ENCODE measurements around the gene DSG3. TPM values are rescaled to one million over a fixed set of nuclear protein-coding genes. Genes with fewer than 3 reads are reported as not detected.
A peak's percentile ranks its signal among the peaks of the same experiment; 100 is the strongest.

Gene DSG3
- total RNA-seq, 1 experiment from 2014 or later: 0.05 TPM

- TF ChIP-seq REST (IDR thresholded peaks at IDR 0.05; ENCODE audit: low read depth): no peak
- no peak for TF ChIP-seq TCF7L2 (IDR thresholded peaks at IDR 0.05; ENCODE audit: borderline replicate concordance, extremely low read depth, insufficient read depth, insufficient read length)
Observed at GRCh38 chr18:31445908-31446307, 1.6 kb upstream of the DSG3 start (continued).

- Histone ChIP-seq H3K4me1 (ENCODE audit: control insufficient read depth in 1 of 2, insufficient read depth in 2 of 2, low read length in 2 of 2) (no peaks in the 10 kb centered on the region), H3K9me3 (ENCODE audit: control insufficient read depth in 1 of 2, insufficient read depth in 1 of 2, low read depth in 1 of 2, low read length in 2 of 2) (no peaks in the 10 kb centered on the region), H3K9ac (ENCODE audit: low read length) (no peak overlapping the region), H3K36me3 (ENCODE audit: control insufficient read depth in 1 of 2, insufficient read depth in 2 of 2, low read length in 2 of 2) (no peaks in the 10 kb centered on the region), H3K4me2 (ENCODE audit: low read length) (no peak overlapping the region), H4K20me1 (ENCODE audit: insufficient read depth) (no peaks in the 10 kb centered on the region), H3K27ac (ENCODE audit: low read depth, low read length) (no peak overlapping the region), H3K9me2 (ENCODE audit: insufficient read depth) (no peaks in the 10 kb centered on the region), H3K27me3 (ENCODE audit: insufficient read depth, low read length) (no peaks in the 10 kb centered on the region), H2AFZ (ENCODE audit: low read depth, low read length, poor library complexity, severe bottlenecking) (peak overlapping the region; percentile 70), H3K4me3 (replicated peaks in 1 of 2; ENCODE audit: low read depth in 1 of 2, low read length in 2 of 2) (no peak overlapping the region), H3K79me2 (ENCODE audit: insufficient read depth, low read length) (no peaks in the 10 kb centered on the region)
- ChIA-PET CTCF (no interaction called here), RAD21 (ENCODE audit: low non-redundant PET in 1 of 2, low total read pairs in 2 of 2, uncharacterized antibody in 2 of 2, unreplicated experiment in 2 of 2) (no interaction called here), POLR2A (no interaction called here)
- DNase-seq (ENCODE audit: low read depth, low spot score) (no peak), ATAC-seq (no peak)
- no TSS peak for BruUV-seq (replicated peaks)
- intact Hi-C loops (cut with micrococcal nuclease): no loop called here
- TF ChIP-seq SP1 (IDR thresholded peaks at IDR 0.05; ENCODE audit: low read depth): no peak
- no peak for TF ChIP-seq MAX (IDR thresholded peaks at IDR 0.05)
- TF ChIP-seq EZH2phosphoT487 (IDR thresholded peaks at IDR 0.05; ENCODE audit: borderline replicate concordance): no peak
- no peak for TF ChIP-seq POLR2A (IDR thresholded peaks at IDR 0.05; ENCODE audit: borderline replicate concordance, extremely low read depth, insufficient read depth, insufficient read length)
- no peak for TF ChIP-seq CEBPB (IDR thresholded peaks at IDR 0.05; ENCODE audit: low read depth)
- no peak for TF ChIP-seq CTCF (IDR thresholded peaks at IDR 0.05 in 2 of 3, conservative IDR thresholded peaks at IDR 0.05 in 1 of 3; ENCODE audit: borderline replicate concordance in 1 of 3, insufficient read depth in 1 of 3, low read depth in 2 of 3, low read length in 2 of 3)
- TF ChIP-seq TCF7L2 (IDR thresholded peaks at IDR 0.05; ENCODE audit: borderline replicate concordance, extremely low read depth, insufficient read depth, insufficient read length): no peak
- TF ChIP-seq RAD21 (IDR thresholded peaks at IDR 0.05; ENCODE audit: low read depth): no peak
- no peak for TF ChIP-seq YY1 (IDR thresholded peaks at IDR 0.05; ENCODE audit: extremely low read depth, insufficient replicate concordance, low read depth, low read length)
- no peak for TF ChIP-seq SRF (IDR thresholded peaks at IDR 0.05; ENCODE audit: low read depth)
- no peak for TF ChIP-seq CBX3 (IDR thresholded peaks at IDR 0.05; ENCODE audit: low read depth)
- TF ChIP-seq ZBTB33 (IDR thresholded peaks at IDR 0.05; ENCODE audit: extremely low read depth, insufficient replicate concordance, low read length): no peak
- TF ChIP-seq EGR1 (IDR thresholded peaks at IDR 0.05; ENCODE audit: low read depth): no peak
- TF ChIP-seq SIN3A (IDR thresholded peaks at IDR 0.05; ENCODE audit: low read depth): no peak
- no peak for TF ChIP-seq POLR2AphosphoS5 (IDR thresholded peaks at IDR 0.05; ENCODE audit: low read depth, low read length)
- no peak for TF ChIP-seq FOSL1 (IDR thresholded peaks at IDR 0.05; ENCODE audit: low read depth)
- no peak for TF ChIP-seq ZNF274 (IDR thresholded peaks at IDR 0.05; ENCODE audit: low read depth, low read length)
- TF ChIP-seq ATF3 (IDR thresholded peaks at IDR 0.05): no peak
Observed at GRCh38 chr18:31446854-31447253, 687 bp upstream of the DSG3 start.
